H1 (cell line): Measurements from ENCODE around the gene ATP4A. TPM values are rescaled to one million over a fixed set of nuclear protein-coding genes. Genes with fewer than 3 reads are reported as not detected.
A peak's percentile ranks its signal among the peaks of the same experiment; 100 is the strongest.

Source experiments
- CEBPB ChIP-seq: IDR thresholded peaks from 2 replicates; pipeline ENCODE4 v1.6.1; 2012; ENCODE audit warnings: low read depth, low read length
- HDAC6 ChIP-seq: IDR thresholded peaks from one replicate; pipeline ENCODE4 v1.7.1; 2012; ENCODE audit warnings: low read depth, mild to moderate bottlenecking, inconsistent platforms, low read length, moderate library complexity
- JUND ChIP-seq: IDR thresholded peaks from 2 replicates; pipeline ENCODE4 v1.6.1; 2011; ENCODE audit warnings: mild to moderate bottlenecking, improper control_type of control experiment, low read length
- NRF1 ChIP-seq: IDR thresholded peaks from 2 replicates; pipeline ENCODE4 v1.6.1; 2011; ENCODE audit warnings: mild to moderate bottlenecking, low read depth, low read length, improper control_type of control experiment
- POU5F1 ChIP-seq: IDR thresholded peaks from 2 replicates; pipeline ENCODE4 v1.6.1; 2011; ENCODE audit warnings: low read depth, mild to moderate bottlenecking, low read length, moderate library complexity
- RBBP5 ChIP-seq: IDR thresholded peaks from 2 replicates; pipeline ENCODE4 v1.7.1; 2012; ENCODE audit warnings: low read depth, mild to moderate bottlenecking, inconsistent platforms, low read length, moderate library complexity, borderline replicate concordance
- SIN3A ChIP-seq, 2 experiments: IDR thresholded peaks in 1 of 2; conservative IDR thresholded peaks in 1 of 2; 2 replicates each; pipeline ENCODE4 v1.6.1; 2011 to 2012; ENCODE audit warnings: low read length in 2 of 2, improper control_type of control experiment in 1 of 2, low read depth in 1 of 2, mild to moderate bottlenecking in 1 of 2
- TBP ChIP-seq: IDR thresholded peaks from 2 replicates; pipeline ENCODE4 v1.6.1; 2011; ENCODE audit warnings: low read depth, low read length, improper control_type of control experiment
- TEAD4 ChIP-seq: IDR thresholded peaks from 2 replicates; pipeline ENCODE4 v1.6.1; 2012; ENCODE audit warnings: low read depth, low read length, inconsistent platforms, mixed read lengths
- polyA plus RNA-seq, 7 experiments: library from polyadenylated mRNA; depleted of rRNA in 3 of 7; stranded (reverse) in 5 of 7; unstranded in 2 of 7; fragments of >200 nt in 5 of 7; fragments of 200-250 nt in 2 of 7; gene quantifications; 1 replicate in 5 of 7; 2 replicates in 1 of 7; 4 replicates in 1 of 7; pipeline versions ENCODE4 v1.2.1 to v1.2.3, GENCODE V29; 2011 to 2013; ENCODE audit warnings: missing spikeins in 2 of 7, mixed read lengths in 2 of 7
- total RNA-seq: library from RNA; stranded (reverse); fragmentation: NEBNext Ultra II Directional; extraction: Animal tissue kit (Norgen Biotek cat#: 25700); gene quantifications from 2 replicates; pipeline ENCODE4 v1.2.1, GENCODE V29; 2021
- TF ChIP-seq, protein P1 (sequence below): IDR thresholded peaks from 2 replicates; pipeline ENCODE4 v1.6.1; 2012; ENCODE audit warnings: low read length, inconsistent platforms
- TF ChIP-seq, protein P2 (sequence below): IDR thresholded peaks from 2 replicates; pipeline ENCODE4 v1.6.1; 2012; ENCODE audit warnings: inconsistent platforms
- TF ChIP-seq, protein P3 (sequence below): IDR thresholded peaks from 2 replicates; pipeline ENCODE4 v1.6.1; 2011; ENCODE audit warnings: low read length, improper control_type of control experiment

Gene ATP4A
- total and polyA plus RNA-seq, 2 of the 8 experiments (the other 6 are each of a cell fraction or from before 2014, with no cell fraction given): 0.50 to 1.2 TPM

DNA sequence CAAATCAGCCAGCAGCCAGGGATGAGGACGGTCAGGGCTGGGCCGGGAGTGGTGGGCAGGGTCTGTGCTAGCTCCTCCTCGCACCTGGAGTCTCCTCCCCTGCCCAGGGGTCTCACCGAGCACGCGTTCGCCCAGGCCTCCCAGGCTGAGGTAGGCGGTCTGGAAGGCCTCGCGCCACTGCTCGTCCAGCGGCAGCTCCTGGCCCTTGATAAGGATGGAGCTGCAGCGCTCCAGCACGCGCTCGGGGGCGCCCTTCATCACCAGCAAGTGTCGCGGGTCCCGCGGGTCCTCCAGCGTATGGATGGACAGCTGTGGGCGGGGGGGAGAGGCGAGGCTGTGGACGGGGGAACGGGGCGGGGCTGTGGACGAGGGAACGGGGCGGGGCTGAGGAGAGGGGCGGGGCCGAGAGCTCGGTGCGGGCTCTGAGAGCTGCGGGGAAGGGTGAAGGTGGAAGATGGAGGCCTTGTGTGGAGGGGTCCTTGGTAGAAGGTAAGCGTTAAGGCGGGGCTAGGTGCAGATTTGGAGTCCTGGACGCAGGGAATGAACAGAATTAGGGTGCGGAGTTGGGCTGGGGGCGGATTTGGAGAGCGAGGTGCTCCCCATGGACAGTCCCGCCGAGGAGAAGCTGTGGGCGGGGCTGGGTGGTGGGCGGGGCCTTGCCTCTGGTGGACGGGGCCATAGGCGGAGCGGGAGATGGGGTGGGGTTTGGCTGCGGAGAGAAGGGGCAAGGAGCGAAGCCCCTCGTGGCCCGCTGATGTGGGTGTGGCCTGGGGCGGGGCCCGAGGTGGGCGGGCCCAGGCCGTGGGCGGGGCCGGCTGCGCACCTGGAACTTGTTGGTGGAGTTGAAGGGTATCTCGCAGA lies 5.7 kb downstream of the ATP4A start (continued):
- no peak for TF ChIP-seq TEAD4
- TF ChIP-seq, protein P1, sequence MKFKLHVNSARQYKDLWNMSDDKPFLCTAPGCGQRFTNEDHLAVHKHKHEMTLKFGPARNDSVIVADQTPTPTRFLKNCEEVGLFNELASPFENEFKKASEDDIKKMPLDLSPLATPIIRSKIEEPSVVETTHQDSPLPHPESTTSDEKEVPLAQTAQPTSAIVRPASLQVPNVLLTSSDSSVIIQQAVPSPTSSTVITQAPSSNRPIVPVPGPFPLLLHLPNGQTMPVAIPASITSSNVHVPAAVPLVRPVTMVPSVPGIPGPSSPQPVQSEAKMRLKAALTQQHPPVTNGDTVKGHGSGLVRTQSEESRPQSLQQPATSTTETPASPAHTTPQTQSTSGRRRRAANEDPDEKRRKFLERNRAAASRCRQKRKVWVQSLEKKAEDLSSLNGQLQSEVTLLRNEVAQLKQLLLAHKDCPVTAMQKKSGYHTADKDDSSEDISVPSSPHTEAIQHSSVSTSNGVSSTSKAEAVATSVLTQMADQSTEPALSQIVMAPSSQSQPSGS: no peak
- TF ChIP-seq HDAC6: no peak
- TF ChIP-seq SIN3A (conservative IDR thresholded peaks at IDR 0.05 in 1 of 2, IDR thresholded peaks at IDR 0.05 in 1 of 2; ENCODE audit: low read depth in 1 of 2, low read length in 2 of 2): peak; percentile 52 to 60; a peak in 1 of 4 replicates
- TF ChIP-seq, protein P2, sequence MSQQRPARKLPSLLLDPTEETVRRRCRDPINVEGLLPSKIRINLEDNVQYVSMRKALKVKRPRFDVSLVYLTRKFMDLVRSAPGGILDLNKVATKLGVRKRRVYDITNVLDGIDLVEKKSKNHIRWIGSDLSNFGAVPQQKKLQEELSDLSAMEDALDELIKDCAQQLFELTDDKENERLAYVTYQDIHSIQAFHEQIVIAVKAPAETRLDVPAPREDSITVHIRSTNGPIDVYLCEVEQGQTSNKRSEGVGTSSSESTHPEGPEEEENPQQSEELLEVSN: peak; percentile 82
- TF ChIP-seq RBBP5: no peak
- TF ChIP-seq NRF1: peak; percentile 34; the same call in 1 of the 2 replicates
- TF ChIP-seq POU5F1: no peak
- no peak for TF ChIP-seq CEBPB
- TF ChIP-seq JUND: no peak
- 0 out of 2 replicates have a peak, but pooled peaks have one; percentile 38 for TF ChIP-seq TBP
- TF ChIP-seq, protein P3, sequence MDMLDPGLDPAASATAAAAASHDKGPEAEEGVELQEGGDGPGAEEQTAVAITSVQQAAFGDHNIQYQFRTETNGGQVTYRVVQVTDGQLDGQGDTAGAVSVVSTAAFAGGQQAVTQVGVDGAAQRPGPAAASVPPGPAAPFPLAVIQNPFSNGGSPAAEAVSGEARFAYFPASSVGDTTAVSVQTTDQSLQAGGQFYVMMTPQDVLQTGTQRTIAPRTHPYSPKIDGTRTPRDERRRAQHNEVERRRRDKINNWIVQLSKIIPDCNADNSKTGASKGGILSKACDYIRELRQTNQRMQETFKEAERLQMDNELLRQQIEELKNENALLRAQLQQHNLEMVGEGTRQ: no peak
